ENCODE data around the gene FOXK2.

- TF ChIP-seq POLR2A (IDR thresholded peaks at IDR 0.05) (no peak), EP300 (IDR thresholded peaks at IDR 0.05) (no peak), CTCF (IDR thresholded peaks at IDR 0.05) (no peak)
Measured at GRCh38 chr17:82563318-82563717, 43.8 kb downstream of the FOXK2 start.

Measured in upper lobe of left lung (tissue), 4 donors.